Measurements from ENCODE around the gene TMEM164.

DNA sequence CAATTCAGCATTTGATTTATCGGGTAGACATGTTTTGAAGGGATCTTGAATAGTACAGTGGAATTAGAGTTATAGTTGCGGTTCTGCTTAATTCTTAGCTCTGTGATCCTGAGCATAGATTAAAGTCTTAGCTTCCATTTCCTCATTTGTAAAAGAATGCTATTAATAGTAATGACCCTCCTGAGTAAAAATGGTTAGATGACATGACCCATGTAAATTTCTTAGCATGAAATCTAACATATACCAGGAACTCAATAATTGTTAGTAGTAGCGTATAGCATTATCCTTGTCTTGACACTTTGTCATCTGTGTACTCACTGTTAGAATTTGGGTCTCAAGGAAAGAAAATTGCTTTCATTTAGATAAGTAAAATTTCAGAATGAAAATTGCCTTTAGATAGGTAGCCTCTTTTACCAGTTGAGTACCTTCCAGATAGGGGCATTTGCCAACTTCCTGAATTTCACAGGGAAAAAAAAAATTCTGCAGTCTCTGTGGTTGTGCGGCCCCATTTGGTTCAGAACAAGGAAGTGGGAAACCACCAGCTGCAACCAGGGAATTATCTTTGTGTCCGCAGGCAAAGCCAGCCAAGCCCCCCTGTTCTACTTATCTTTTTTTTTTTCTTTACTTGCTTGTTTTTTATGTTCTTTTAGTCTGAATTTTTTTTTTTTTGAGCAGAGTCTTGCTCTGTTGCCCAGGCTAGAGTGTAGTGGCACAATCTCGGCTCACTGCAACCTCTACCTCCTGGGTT lies 86.9 kb downstream of the TMEM164 start:
- no peak for TF ChIP-seq SUZ12 (IDR thresholded peaks at IDR 0.05)
- no peak for TF ChIP-seq BHLHE40 (IDR thresholded peaks at IDR 0.05; ENCODE audit: borderline replicate concordance)
- no peak for TF ChIP-seq ZNF384 (IDR thresholded peaks at IDR 0.05)
- no peak for TF ChIP-seq FOXA1 (IDR thresholded peaks at IDR 0.05)
- no peak for TF ChIP-seq TARDBP (IDR thresholded peaks at IDR 0.05)

Data from HEK293T (cell line).